GM21619 (cell line): ENCODE measurements around the gene PALLD.
A peak's percentile ranks its signal among the peaks of the same experiment; 100 is the strongest.

ENCODE experiments used
- ATAC-seq: cut with Tn5 transposase; IDR thresholded peaks from one replicate; pipeline ENCODE4 v1.9.1; 2021; ENCODE audit not compliant: unreplicated experiment

The PALLD gene

GRCh38 chr4:168555437-168555836 lies 58.6 kb downstream of the PALLD start:
- no peak for ATAC-seq

GRCh38 chr4:168557658-168558057 lies 60.8 kb downstream of the PALLD start:
- no peak for ATAC-seq

DNA sequence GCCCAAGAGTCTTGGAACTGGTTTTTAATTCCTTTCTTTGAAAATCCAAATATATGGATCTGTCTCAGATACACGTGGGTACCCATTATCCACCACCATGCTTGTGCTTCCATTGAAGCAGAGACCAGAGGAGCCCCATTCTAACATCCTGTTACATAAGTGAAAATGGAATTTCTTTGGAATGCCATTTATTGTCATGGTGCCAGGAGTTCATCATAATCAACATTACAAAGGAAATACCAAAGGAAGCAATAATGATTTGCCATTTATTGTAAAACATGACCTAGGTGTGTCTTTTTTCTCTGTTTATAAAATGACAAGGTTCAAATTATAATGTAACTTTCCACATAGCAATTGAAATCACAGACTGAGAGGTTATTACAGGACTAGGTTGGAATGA lies 61.7 kb downstream of the PALLD start:
- ATAC-seq: no peak

DNA sequence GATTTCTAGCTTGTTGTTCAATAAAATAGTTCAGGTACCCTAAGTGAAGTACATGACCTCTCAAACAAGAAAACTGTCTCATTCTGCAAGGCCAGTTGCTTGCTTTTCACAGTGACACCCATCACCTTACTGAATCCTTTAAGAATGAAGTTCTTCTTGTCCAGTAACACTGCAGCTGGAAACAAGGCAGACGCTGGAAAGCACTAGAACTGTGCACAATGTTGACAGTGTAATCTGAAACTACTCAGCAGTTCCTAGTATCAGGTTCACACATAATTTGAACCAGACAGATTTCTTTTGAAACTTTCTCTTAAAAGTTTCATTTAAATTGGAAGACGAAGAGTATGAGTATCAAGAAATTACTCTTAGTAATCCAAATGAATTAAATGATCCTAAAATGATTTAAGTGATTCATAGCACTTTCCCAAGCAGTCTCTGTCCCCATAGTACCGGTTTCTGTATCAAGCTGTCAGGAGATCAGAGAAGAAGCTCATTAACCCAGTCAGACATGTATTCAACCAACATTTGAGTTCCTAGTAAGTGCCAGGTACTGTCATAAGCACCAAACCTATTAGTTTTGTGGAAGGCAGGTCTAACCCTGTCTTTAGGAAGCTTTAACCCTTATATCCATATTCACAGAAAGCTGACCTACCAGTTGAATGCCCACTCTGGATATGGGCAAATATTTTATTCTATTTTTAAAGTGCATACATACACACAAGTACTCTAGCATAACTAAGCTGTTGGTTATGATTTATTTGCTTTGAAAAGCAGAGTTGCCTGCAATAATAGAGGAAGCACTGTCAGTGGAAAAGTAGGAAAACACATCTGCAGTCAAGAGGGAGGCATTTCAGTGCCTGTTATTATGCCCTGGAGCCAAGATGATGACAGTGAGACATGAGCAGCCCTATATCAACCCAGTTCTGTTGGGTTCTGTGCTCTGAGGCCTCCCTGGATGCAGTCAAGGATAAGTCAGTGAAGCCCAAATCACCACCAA lies 63.6 kb downstream of the PALLD start:
- no peak for ATAC-seq

DNA sequence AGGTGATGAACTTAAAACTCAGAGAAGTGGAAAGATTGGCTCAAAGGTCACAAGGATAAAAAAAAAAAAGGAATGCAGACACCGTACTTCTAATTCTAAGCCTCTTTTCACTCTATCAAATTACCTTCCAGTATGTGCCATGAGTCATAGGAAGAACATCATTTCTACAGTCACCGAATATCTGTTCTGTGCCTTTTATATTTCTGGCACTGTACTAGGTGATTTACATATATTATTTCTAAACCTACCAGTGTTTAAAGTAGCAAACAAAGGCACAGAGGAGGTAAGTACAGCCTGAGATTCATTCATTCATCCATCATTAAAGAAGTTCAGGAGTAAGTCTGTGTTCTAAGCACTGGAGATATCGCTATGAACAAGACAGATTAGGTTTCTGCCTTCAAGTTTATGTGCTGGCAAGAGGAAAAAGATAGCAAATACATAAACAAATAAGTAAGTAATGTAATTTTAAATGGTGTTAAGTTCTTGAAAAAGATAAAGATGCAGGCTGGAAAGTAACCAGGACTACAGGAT lies 65.3 kb downstream of the PALLD start:
- no peak for ATAC-seq

DNA sequence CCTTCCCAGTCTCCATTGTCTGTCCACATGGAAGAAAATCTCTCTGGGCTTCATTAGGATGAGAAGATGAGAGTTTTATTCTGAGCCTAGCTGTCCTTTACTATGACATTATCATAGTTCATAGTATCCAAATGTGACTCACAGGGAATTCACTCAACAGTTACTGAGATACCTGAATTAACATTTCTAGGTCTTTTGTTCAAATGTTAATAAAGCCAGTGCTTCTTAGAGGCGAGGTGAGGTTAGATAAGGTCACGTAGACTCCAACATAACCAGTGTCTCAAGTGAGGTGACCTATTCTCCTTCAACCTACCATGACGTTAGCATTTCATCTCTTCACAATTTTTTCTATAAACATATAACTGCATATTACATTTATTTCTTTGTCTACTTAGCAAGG lies 67.2 kb downstream of the PALLD start:
- ATAC-seq: no peak

GRCh38 chr4:168565130-168565529 lies 68.3 kb downstream of the PALLD start:
- no peak for ATAC-seq

GRCh38 chr4:168566726-168567125 lies 69.9 kb downstream of the PALLD start:
- ATAC-seq: no peak

- ATAC-seq: no peak
These were observed 72.4 kb downstream of the PALLD start for GRCh38 chr4:168569066-168569930.

DNA sequence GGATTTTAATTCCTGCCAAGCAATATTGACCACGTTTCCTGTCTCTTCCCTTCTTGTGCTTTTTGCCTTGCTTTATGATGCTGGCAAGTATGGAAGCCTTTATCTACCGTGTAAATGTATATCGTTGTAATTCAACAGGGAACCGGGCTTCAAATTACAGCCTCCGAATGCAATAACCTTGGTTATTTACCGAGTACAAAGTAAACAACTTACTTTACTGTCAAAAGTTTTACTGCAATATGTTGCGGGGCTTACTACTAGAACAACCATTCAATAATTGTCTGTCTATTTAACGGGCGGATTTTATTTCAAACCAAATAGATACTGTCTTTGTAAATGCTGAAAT lies 73.1 kb downstream of the PALLD start:
- ATAC-seq: no peak

DNA sequence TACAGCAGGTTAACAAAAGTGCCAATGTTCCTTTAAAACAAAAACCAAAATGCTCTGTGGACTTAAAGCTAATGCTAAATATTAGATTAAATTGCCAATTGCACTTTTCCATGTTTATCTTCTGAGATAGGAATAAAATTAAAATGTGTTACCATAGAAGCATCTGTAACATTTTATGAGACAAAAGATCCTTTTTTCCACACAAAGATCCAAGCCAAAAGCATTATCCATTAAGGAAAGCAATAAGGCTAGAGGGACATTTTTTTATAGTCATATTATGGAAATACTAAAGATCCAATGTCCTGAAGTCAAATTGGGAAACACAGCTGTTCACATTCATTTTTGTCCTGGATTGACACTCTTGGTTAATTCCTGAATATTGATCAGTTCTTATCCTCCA lies 73.6 kb downstream of the PALLD start:
- no peak for ATAC-seq

DNA sequence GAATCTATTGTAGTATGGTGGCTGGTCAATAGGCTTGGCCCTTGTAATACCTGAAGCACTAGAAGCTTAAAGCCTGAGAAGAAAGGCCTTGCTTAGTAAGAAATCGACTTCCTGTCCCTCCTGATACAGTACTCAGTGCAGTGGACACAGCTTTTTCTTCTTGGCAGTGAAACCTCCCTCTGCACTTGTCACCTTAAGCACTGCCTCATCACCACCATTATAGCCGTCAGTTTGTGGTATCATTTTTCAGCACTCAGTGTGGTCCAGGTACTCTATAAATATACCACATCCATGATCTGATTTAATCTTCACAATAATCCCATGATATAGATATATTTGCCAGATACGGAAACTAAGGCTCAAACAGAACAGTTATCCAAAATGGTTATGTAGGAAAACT lies 75.2 kb downstream of the PALLD start:
- ATAC-seq: no peak

DNA sequence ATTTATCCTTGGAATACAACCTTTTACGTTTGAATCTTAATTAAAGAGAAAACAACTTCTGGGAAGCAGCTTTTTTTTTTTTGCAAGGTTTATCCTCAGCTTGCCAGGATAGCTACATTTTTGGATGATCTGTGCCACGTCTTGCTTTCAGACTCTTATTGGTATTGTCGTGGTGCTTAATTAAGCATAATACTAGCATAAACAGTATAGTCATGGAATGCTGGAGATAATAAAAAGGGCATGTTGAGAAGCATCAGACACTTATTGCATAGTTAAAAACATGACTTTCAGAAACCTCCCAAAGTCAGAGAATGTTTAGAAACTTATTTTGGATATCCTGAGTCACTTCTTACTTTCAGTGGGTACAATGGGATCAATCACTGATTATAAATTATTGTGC lies 77.0 kb downstream of the PALLD start:
- ATAC-seq: no peak

- no peak for ATAC-seq
These were observed 77.9 kb downstream of the PALLD start for GRCh38 chr4:168574581-168575295.

DNA sequence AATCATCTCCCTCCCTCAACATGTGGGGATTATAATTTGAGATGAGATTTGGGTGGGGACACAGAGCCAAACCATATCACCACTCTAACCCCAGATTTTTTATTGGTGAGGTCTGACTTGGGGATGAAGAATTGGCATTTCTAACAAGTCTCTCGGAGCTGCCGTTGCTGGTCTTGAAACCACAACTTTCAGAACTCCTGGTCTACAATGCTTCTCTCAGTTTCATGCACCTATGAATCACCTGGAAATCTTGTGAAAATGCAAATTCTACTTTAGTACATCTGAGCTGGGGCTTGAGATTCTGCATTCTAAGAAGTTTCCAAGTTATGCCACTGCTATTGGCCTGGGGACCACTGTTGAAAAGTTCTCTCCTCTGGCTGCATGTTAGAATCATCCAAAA lies 78.6 kb downstream of the PALLD start:
- ATAC-seq: no peak

- no peak for ATAC-seq
These were observed 80.8 kb downstream of the PALLD start for GRCh38 chr4:168577624-168578023.

GRCh38 chr4:168580228-168580627 lies 83.4 kb downstream of the PALLD start:
- no peak for ATAC-seq

- ATAC-seq: no peak
These were observed 87.5 kb downstream of the PALLD start for GRCh38 chr4:168584321-168584771.

DNA sequence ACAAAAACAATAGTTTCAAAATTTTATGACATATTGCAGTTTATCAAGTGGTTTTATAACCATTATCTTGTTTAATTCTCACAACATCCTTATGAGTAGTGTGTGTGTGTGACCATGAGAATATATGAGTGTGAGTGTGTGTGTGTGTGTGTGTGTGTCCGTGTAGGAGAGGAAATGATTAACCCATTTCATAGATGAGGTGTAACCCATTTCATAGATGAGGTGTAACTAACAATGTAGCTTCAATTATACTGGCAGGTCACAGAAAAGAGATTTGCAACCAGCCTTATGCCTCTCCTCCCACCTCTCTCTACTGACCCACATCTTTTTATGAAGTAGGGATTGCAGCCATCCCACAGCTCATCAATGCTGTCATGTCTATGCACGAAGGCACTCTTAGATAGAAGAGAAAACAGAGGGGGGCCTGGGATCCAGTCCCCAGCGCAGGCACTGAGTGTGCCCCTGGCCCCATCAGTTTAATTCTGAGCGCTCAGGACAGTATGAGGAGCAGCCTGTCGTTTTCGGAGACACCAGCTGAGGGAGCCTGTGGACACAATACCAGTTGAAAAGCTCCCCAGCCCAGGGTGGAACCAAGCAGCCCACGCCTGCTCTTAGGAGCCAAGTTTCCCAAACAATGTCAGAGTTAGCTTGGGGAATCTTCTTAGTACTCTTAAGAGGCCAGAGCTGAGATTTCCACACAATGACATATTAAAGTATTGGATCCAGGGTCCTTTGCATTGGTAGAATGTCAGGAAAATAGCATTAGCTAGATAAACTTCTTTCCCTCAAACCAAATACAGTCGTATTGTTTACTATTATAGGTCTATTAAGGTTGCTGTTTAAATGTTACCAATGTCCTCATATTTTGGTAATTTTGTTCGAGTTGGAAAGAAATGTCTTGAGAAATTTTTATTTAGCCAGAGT lies 88.6 kb downstream of the PALLD start:
- peak; percentile 66 for ATAC-seq

DNA sequence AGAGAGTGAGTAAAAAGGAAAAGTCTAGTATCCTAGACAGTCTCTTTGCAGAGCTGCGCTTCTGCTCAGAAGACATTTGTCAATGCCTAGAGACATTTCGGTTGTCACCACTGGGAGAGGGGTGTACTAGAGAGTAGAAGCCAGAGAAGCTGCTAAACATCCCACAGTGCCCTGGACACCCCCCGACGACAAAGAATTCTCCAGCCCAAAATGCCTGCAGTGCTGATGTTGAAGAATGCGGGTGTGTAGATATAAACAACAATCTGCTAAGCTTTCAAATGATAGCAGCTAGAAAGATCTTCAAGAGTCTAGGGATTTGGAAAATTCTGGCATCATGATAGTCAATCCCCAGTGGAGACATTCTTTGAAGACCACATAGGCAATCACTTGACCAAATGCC lies 90.1 kb downstream of the PALLD start:
- ATAC-seq: no peak
